IMR-90 (cell line): ENCODE results near the gene ATP1A3. TPM values are rescaled to one million over a fixed set of nuclear protein-coding genes. Genes with fewer than 3 reads are reported as not detected.

Experiments used
- ATAC-seq: fragments of 200-7000 bp; cut with Tn5 transposase; 2 replicates; pipeline ENCODE4 v1.9.1; 2020; ENCODE audit warnings: low read depth, mild to moderate bottlenecking, moderate library complexity
- BruUV-seq: library from RNA; stranded (reverse); fragments of 400-500 nt; replicated peaks from 2 replicates; lab custom pipeline; 2021; lab: Mats Ljungman, UMichigan
- CTCF ChIA-PET: fragments of 300-600 bp; formaldehyde crosslinking; extraction: SDS; loops from one replicate; lab custom pipeline; 2021; ENCODE audit warnings: antibody characterized with exemption; lab: Yijun Ruan, JAX
- POLR2A ChIA-PET: fragments of 300-600 bp; sonication (Branson Sonifier 250); formaldehyde crosslinking; loops from one replicate; lab custom pipeline; 2022; ENCODE audit warnings: antibody characterized with exemption; ENCODE audit not compliant: unreplicated experiment; lab: Charles Lee
- DNase-seq: peaks from one replicate; pipeline ENCODE4 v3.0.0; 2013
- H2AFZ ChIP-seq: replicated peaks from 2 replicates; pipeline ENCODE3; 2013; ENCODE audit warnings: low read length, mild to moderate bottlenecking; ENCODE audit not compliant: poor library complexity
- H2AK5ac ChIP-seq: 2 replicates; pipeline ENCODE4 v1.6.1; 2013; ENCODE audit warnings: low read depth, low read length, inconsistent platforms
- H2AK9ac ChIP-seq: replicated peaks from 2 replicates; pipeline ENCODE3; 2013; ENCODE audit warnings: mild to moderate bottlenecking, low read depth, low read length, moderate library complexity; ENCODE audit not compliant: poor library complexity
- H2BK120ac ChIP-seq: 2 replicates; pipeline ENCODE4 v1.6.1; 2013; ENCODE audit warnings: low read depth, low read length, inconsistent platforms
- H2BK15ac ChIP-seq: 3 replicates; pipeline ENCODE4 v1.6.1; 2013; ENCODE audit warnings: low read depth, low read length, inconsistent platforms
- H2BK20ac ChIP-seq: 2 replicates; pipeline ENCODE4 v1.6.1; 2013; ENCODE audit warnings: low read depth, mild to moderate bottlenecking, inconsistent platforms, low read length, moderate library complexity
- H2BK5ac ChIP-seq: 2 replicates; pipeline ENCODE4 v1.6.1; 2013; ENCODE audit warnings: mild to moderate bottlenecking, low read depth, low read length, inconsistent platforms; ENCODE audit not compliant: poor library complexity, severe bottlenecking
- H3K14ac ChIP-seq: replicated peaks from 2 replicates; pipeline ENCODE4 v1.6.1; 2013; ENCODE audit warnings: low read depth, low read length, inconsistent platforms
- H3K18ac ChIP-seq: 2 replicates; pipeline ENCODE4 v1.6.1; 2013; ENCODE audit warnings: low read depth, low read length, control low read depth
- H3K23ac ChIP-seq: 2 replicates; pipeline ENCODE4 v1.6.1; 2013; ENCODE audit warnings: low read depth, low read length, inconsistent platforms
- H3K27ac ChIP-seq: 2 replicates; pipeline ENCODE4 v1.5.1; 2013; ENCODE audit warnings: mild to moderate bottlenecking, control low read depth, low read length; ENCODE audit not compliant: insufficient read depth
- H3K27me3 ChIP-seq: 2 replicates; pipeline ENCODE4 v1.6.1; 2013; ENCODE audit warnings: low read length; ENCODE audit not compliant: control insufficient read depth, insufficient read depth
- H3K36me3 ChIP-seq: 2 replicates; pipeline ENCODE4 v1.6.1; 2013; ENCODE audit warnings: low read length, mixed read lengths; ENCODE audit not compliant: control insufficient read depth, insufficient read depth
- H3K4ac ChIP-seq: 2 replicates; pipeline ENCODE4 v1.6.1; 2013; ENCODE audit warnings: low read depth, low read length, inconsistent platforms
- H3K4me1 ChIP-seq: 2 replicates; pipeline ENCODE4 v1.6.1; 2013; ENCODE audit warnings: low read length, mixed read lengths; ENCODE audit not compliant: control insufficient read depth, insufficient read depth
- H3K4me2 ChIP-seq: 2 replicates; pipeline ENCODE4 v1.6.1; 2013; ENCODE audit warnings: low read depth, mild to moderate bottlenecking, control low read depth, low read length, moderate library complexity
- H3K4me3 ChIP-seq: 2 replicates; pipeline ENCODE4 v1.5.1; 2013; ENCODE audit warnings: low read depth, mild to moderate bottlenecking, control low read depth, low read length, moderate library complexity; ENCODE audit not compliant: insufficient read depth
- H3K56ac ChIP-seq: 2 replicates; pipeline ENCODE4 v1.6.1; 2013; ENCODE audit warnings: low read length, inconsistent platforms; ENCODE audit not compliant: insufficient read depth; ENCODE audit errors: extremely low read depth
- H3K79me1 ChIP-seq, 2 experiments: 2 replicates each; pipeline ENCODE4 v1.6.1; 2013; ENCODE audit warnings: low read length in 2 of 2, inconsistent platforms in 1 of 2, low read depth in 1 of 2
- H3K9ac ChIP-seq: 2 replicates; pipeline ENCODE4 v1.6.1; 2013; ENCODE audit warnings: low read depth, low read length, control low read depth
- H3K9me1 ChIP-seq: 2 replicates; pipeline ENCODE4 v1.6.1; 2013; ENCODE audit warnings: low read length, inconsistent platforms; ENCODE audit not compliant: insufficient read depth
- H3K9me3 ChIP-seq: 2 replicates; pipeline ENCODE4 v1.6.1; 2013; ENCODE audit warnings: low read length; ENCODE audit not compliant: control insufficient read depth, insufficient read depth
- H4K20me1 ChIP-seq: 2 replicates; pipeline ENCODE4 v1.6.1; 2013; ENCODE audit warnings: low read length, inconsistent platforms; ENCODE audit not compliant: insufficient read depth
- H4K5ac ChIP-seq: 2 replicates; pipeline ENCODE4 v1.6.1; 2013; ENCODE audit warnings: mild to moderate bottlenecking, low read depth, low read length, control low read depth
- H4K8ac ChIP-seq, 2 experiments: 2 replicates each; pipeline ENCODE4 v1.6.1; 2013; ENCODE audit warnings: low read depth in 2 of 2, low read length in 2 of 2, control low read depth in 1 of 2, inconsistent platforms in 1 of 2
- H4K91ac ChIP-seq: 2 replicates; pipeline ENCODE4 v1.6.1; 2013; ENCODE audit warnings: low read depth, low read length, inconsistent platforms; ENCODE audit not compliant: insufficient read depth
- FOS ChIP-seq: fragments of 150-350 bp; IDR thresholded peaks from 2 replicates; pipeline ENCODE4 v1.6.1; 2016; ENCODE audit warnings: low read depth, low read length
- MAZ ChIP-seq: IDR thresholded peaks from 2 replicates; pipeline ENCODE4 v1.6.1; 2012; ENCODE audit warnings: low read depth, mild to moderate bottlenecking, low read length, improper control_type of control experiment, moderate library complexity, borderline replicate concordance
- POLR2A ChIP-seq: IDR thresholded peaks from 2 replicates; pipeline ENCODE4 v1.6.1; 2012; ENCODE audit warnings: mild to moderate bottlenecking, low read depth, low read length
- WGBS, 2 experiments: methylation state at CpG; one replicate each; pipeline versions ENCODE4 v1.1.5 to v1.1.7; 2013; ENCODE audit warnings: missing lambda C conversion rate in 2 of 2; ENCODE audit not compliant: insufficient read length in 1 of 2; ENCODE audit errors: extremely low coverage in 2 of 2; 5-methylcytosine and 5-hydroxymethylcytosine counted together
- dilution Hi-C: fragments of 300-500 bp; cut with HindIII; formaldehyde crosslinking; loops from one replicate; pipeline ENCODE4 v1.14.3; 2018; ENCODE audit warnings: low sequenced_read_pairs; ENCODE audit not compliant: unreplicated experiment
- in situ Hi-C: fragments of 300-500 bp; cut with MboI; formaldehyde crosslinking; loops from 3 replicates; pipeline ENCODE4 v1.14.3; 2019; ENCODE audit warnings: low sequenced_read_pairs, inconsistent platforms, mixed read lengths
- intact Hi-C: fragments of 100-400 bp; cut with micrococcal nuclease; formaldehyde crosslinking; loops from 2 replicates; pipeline ENCODE4 v1.10.0; 2022
- polyA plus RNA-seq, 3 experiments: library from polyadenylated mRNA; depleted of rRNA; stranded (reverse); fragments of >200 nt; gene quantifications; 2 replicates each; pipeline ENCODE4 v1.2.3, GENCODE V29; 2012; ENCODE audit warnings: low replicate concordance in 1 of 3
- total RNA-seq: library from RNA; depleted of rRNA; stranded (reverse); fragments of >200 nt; gene quantifications from 2 replicates; pipeline ENCODE4 v1.2.3, GENCODE V29; 2012

ATP1A3 gene
- total and polyA plus RNA-seq, 2 of the 4 experiments (the other 2 are of a cell fraction) = under 0.01 to 0.12 TPM

DNA sequence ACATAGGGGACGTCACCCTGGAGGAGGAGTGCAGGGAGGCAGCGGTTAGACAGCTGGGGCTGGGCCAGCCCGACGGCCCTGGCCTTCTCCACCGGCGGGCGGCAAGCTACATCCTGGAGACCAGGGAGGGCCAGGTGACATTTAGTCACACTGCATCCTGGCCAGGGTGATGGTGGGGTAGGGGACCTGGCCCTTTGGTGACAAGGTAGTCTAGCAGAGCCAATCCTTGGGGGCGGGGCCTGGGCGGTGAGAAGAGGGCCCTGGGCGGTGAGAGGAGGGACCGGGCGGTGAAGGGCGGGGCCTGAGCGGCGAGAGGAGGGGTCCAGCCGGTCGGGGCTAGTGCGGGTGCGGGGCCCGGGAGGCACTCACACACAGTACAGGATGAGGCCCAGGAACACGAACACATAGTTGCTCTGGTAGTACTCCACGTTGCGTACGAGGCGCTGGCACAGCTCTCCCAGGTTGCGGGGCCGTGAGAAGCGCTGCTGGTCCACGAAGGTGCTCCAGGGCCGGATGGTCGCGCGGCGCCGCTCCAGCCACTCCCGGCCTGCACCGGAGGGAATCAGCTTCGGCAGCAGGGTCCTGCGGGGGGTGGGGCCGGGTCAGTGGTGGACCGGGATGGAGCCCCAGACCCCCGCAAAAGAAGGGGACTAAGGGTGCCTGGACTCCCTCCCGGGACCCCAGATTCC is 35.5 kb downstream of the ATP1A3 start:
- H2BK20ac ChIP-seq = no peak overlapping the region
- in situ Hi-C loops = no loop called here
- H3K4me1 ChIP-seq = peaks cover 6% of the 10 kb centered on the region
- H3K9me1 ChIP-seq = peaks cover 7% of the 10 kb centered on the region; the same call in 1 of the 2 replicates
- H4K20me1 ChIP-seq = peaks cover 21% of the 10 kb centered on the region
- H3K79me1 ChIP-seq = peaks cover 7 to 26% of the 10 kb centered on the region in 2 experiments
- H4K91ac ChIP-seq = peak overlapping the region; percentile 97
- dilution Hi-C loops = no loop called here
- H3K4ac ChIP-seq = peak overlapping the region; percentile 91
- peak overlapping the region; percentile 79 for H3K27ac ChIP-seq
- peak overlapping the region; percentile 61 for H4K5ac ChIP-seq
- H3K23ac ChIP-seq = peak overlapping the region; percentile 99
- H3K9ac ChIP-seq = peak overlapping the region; percentile 91
- intact Hi-C loops = loop anchor here (5.0 to 10.0 kb wide), 2 partner anchors 74 to 164 kb away; partner anchors contain the start of gene CEACAM3
- no peaks in the 10 kb centered on the region for H3K9me3 ChIP-seq
- H2AK5ac ChIP-seq = peak overlapping the region; percentile 98
- TF ChIP-seq MAZ (peak; percentile 79; the same call in 1 of the 2 replicates), FOS (no peak), POLR2A (peak; percentile 89)
- peak overlapping the region; percentile 98 for H3K14ac ChIP-seq
- peak overlapping the region; percentile 53; the same call in 1 of the 2 replicates for H2BK120ac ChIP-seq
- TSS peak; percentile 69 for BruUV-seq
- POLR2A ChIA-PET = no interaction called here
- peak overlapping the region; percentile 97 for H2AK9ac ChIP-seq
- CTCF ChIA-PET = interaction anchor here (0.9 to 2.0 kb wide), 2 partner anchors 11 to 76 kb away, joined by 4 to 5 read pairs; no protein-coding TSS in a partner anchor
- peak overlapping the region; percentile 61 to 86 for H4K8ac ChIP-seq
- DNase-seq (peak; percentile 62), ATAC-seq (peak; percentile 83)
- H3K4me2 ChIP-seq = peak overlapping the region; percentile 86
- 1% methylated on average over 26 of the region's 43 CpGs; no CpG with 5 or more reads in 1 of the 2 experiments for WGBS, 2 experiments
- peak overlapping the region; percentile 78 for H2BK5ac ChIP-seq
- H2BK15ac ChIP-seq = no peak overlapping the region
- H3K36me3 ChIP-seq = peaks cover 10% of the 10 kb centered on the region; the same call in 1 of the 2 replicates
- peak overlapping the region; percentile 66; the same call in 1 of the 2 replicates for H3K56ac ChIP-seq
- peak overlapping the region; percentile 29 for H3K18ac ChIP-seq
- H2AFZ ChIP-seq = peak overlapping the region; percentile 93
- peak overlapping the region; percentile 88 for H3K4me3 ChIP-seq
- no peaks in the 10 kb centered on the region for H3K27me3 ChIP-seq
